GM18870 (cell line): ENCODE data around the gene MYCL.

Experiments used
- ATAC-seq: cut with Tn5 transposase; IDR thresholded peaks from one replicate; pipeline ENCODE4 v1.9.1; 2021; ENCODE audit warnings: moderate library complexity; ENCODE audit not compliant: unreplicated experiment

The MYCL gene

DNA sequence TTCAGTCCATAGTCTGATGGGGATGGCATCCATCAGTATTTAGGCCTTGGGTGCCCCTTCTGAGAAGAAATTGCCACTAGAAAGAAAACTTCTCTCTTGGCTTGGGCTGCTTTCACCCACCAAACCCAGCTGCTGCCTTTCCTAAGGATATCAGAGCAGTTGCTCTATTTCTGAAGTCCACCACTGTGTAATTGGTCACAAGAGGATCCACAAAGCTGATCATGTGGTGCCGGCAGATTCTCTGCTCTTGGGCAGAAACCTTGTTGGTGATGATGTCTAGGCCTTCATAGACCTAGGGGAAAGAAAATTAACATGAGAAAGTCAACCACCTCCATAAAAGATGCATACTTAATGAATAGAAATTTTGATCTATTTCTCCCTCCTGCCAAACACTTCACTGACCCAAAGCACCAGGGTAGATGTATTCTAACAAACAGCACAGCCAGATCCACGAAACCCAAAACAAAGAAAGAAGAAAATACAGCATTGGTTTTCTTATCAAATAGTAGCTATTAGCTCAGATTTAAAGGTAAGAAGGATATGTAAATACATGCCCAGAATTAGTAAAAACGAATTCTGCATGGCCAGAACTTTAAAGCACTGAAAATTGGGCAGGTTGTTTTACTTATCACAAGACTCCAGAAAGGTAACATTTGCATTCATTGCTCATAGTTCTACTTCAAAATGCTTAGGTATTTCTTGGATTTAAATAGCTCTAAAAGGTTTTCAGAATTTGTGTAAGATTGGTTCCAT, 44.4 kb downstream of the MYCL start:
- ATAC-seq = no peak

GRCh38 chr1:39854738-39855137, 47.0 kb downstream of the MYCL start:
- no peak for ATAC-seq

- no peak for ATAC-seq
Observed at GRCh38 chr1:39854314-39854713, 47.4 kb downstream of the MYCL start.

GRCh38 chr1:39852876-39853275, 48.8 kb downstream of the MYCL start:
- ATAC-seq = no peak

- no peak for ATAC-seq
Observed at GRCh38 chr1:39852214-39852791, 49.4 kb downstream of the MYCL start.

GRCh38 chr1:39850606-39851216, 51.0 kb downstream of the MYCL start:
- no peak for ATAC-seq

DNA sequence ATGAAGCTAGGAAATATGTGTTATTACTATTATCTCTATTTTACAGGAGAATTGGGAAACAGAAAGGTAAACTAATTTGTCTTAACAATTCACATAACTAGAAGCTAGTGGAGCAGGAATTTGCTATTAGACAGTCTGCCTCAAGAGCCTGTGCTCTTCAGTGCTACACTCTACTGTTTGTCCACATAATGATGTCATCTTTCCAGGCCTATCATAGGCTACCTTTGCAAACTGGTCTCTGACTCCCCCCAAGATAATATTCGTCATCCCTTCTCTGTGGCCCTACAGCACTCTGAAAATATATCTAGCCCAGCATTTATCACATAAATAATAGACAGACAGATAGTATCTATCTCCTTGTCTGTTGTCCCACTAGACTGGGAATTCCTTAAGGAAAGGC, 52.5 kb downstream of the MYCL start:
- no peak for ATAC-seq

- ATAC-seq = no peak
Observed at GRCh38 chr1:39847940-39848339, 53.8 kb downstream of the MYCL start.

DNA sequence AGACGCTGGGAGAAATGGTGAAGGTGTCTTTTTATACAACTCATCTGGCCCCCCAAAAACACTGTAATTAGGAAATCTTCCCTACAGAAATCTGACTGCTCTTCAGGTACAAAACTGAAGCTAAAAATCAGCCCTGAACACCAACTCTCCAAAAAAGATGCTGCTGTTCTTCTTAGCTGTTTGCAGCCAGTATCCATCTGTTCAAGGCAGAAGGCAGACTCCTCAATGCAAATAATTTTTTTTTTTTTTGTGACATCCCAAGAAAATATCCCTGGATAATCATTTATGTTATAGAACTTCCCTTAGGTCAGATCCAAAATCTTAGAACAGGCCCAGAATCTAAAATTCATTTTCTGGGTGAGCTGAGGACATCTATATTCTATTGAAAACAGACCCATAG, 54.9 kb downstream of the MYCL start:
- no peak for ATAC-seq

GRCh38 chr1:39845569-39846566, 55.8 kb downstream of the MYCL start:
- ATAC-seq = peak; percentile 68
